HG03342 (cell line): ENCODE measurements around the gene UBE2A.

Experiments used
- ATAC-seq: cut with Tn5 transposase; IDR thresholded peaks from one replicate; pipeline ENCODE4 v1.9.1; 2021; ENCODE audit warnings: mild to moderate bottlenecking, moderate library complexity; ENCODE audit not compliant: unreplicated experiment

Gene UBE2A

GRCh38 chrX:119574394-119575266 lies at the start of gene UBE2A:
TSS of gene UBE2A (plus strand) at chrX:119574563. CDS start at chrX:119574712, 149 bp downstream.
- peak; percentile 73 for ATAC-seq

DNA sequence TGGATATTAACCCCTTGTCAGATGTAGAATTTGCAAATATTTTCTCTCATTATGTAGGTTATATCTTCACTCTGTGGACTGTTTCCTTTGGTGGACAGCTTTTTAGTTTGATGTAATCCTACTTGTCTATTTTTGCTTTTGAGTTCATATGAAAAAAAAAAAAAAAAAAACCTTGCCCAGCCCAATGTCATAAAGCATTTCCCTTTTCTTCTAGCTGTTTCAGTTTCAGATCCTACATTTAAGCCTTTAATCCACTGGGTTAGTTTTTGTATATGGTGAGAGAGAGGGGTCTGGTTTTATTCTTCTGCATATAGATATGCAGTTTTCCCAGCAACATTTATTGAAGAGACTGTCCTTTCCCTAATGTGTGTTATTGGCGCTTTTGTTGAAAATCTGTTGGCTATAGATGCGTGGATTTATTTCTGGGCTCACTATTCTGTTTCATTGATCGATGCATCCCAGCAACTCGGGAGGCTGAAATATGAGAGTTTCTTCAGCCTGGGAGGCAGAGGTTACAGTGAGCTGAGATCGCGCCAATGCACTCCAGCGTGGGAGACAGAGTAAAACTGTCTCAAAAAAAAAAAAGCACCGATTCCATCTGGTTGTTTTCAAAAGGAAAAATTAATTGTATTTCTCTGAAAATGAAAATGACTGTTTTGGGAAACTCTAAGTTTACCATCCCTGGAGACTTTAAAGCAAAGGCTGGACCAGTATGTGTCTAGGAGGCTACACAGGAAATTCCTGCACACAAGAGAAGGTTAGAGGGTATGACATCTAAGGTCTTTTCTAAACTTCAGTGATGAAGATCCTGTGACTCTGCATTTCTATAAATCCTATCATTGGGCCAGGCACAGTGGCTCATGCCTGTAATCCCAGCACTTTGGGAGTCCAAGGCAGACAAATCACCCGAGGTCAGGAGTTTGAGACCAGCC lies 44.8 kb upstream of the UBE2A start:
- no peak for ATAC-seq

DNA sequence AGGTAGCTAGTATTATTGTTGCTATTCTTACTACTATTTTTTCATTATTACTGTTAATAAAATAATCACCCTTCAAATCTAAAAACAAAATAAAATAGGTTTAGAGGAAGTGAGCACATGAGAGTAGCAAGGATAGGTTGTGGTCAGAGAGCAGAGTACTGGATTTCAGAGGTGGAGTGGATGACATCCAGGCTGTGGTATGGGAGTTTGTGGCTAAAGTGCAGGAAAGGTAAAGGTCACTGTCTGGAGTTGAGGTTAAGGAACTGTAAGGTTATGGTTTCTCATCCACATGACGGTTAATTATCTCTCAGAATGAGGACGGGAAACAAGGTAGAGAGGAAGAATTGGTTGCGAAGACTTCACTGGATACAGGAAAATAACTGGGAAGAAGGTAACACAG lies 36.9 kb upstream of the UBE2A start:
- no peak for ATAC-seq

GRCh38 chrX:119539872-119540271 lies 34.5 kb upstream of the UBE2A start:
- ATAC-seq: no peak

DNA sequence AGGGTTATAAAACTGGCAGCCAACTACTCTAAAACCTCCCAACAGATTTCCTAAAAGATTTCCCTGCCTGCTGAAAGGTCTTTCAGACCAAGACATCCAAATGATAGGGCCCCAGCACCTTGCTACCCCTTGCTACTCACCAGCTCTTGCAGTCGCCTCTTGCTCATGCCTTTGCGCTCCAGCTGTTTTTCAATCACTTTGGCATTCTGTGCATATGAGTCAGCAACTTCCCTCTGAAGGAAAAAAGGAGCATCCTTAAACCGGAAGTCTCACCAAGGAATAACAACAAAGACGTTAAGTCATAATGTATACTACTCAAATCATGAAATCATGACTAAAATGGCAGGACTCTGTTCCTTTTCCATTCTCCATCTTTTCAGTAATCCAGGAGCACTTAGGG lies 33.2 kb upstream of the UBE2A start:
- ATAC-seq: no peak

DNA sequence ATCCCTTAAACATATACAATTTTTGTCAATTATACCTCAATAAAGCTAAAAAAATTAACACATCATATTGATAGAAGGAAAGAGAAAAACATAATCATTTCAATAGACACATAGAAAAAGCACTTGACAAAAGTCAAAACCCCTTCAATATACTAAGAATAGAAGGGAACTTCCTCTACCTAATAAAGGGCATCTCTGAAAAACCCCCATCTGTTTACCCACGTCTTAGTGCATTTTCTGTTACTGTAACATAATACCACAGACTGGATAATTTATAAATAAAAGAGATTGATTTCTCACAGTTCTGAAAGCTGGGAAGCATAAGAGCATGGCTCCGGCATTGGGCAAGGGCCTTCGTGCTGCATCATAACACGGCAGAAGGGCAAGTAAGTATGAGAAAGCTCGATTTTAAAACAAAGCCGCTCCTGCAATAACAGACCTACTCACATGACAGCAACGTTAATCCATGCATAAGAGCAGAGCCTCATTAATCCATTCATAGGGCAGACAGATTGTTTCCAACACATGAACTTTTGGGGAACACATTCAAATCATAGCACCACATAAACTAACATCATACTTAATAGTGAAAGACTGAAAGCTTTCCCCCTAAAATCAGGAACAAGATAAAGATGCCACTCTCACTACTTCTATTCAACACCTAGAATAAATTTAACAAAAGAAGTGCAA lies 24.9 kb upstream of the UBE2A start:
- no peak for ATAC-seq

DNA sequence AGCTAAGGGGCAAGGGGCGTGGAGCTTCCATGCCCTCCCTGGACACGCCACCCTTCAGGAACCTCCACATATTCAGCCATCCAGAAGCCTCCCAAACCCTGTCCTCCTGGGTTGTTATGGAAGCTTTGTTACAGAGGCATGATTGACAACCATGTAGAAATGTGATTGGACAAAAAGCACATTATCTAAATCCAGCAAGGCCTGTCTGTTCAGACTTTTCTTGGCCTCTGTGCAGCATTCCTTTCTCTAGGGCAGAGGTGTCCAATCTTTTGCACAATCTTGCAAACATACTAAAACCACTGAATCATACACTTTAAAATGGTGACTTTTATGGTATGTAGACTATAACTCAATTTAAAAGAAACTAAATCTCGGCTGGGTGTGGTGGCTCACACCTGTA lies 21.9 kb upstream of the UBE2A start:
- ATAC-seq: no peak

GRCh38 chrX:119565107-119565663 lies 9.2 kb upstream of the UBE2A start, which contains the start of gene STEEP1:
TSS of gene STEEP1 (minus strand) at chrX:119565409. CDS start at chrX:119565355, 54 bp downstream.
- peak; percentile 90 for ATAC-seq

GRCh38 chrX:119570351-119570835 lies 4.0 kb upstream of the UBE2A start:
- ATAC-seq: no peak

DNA sequence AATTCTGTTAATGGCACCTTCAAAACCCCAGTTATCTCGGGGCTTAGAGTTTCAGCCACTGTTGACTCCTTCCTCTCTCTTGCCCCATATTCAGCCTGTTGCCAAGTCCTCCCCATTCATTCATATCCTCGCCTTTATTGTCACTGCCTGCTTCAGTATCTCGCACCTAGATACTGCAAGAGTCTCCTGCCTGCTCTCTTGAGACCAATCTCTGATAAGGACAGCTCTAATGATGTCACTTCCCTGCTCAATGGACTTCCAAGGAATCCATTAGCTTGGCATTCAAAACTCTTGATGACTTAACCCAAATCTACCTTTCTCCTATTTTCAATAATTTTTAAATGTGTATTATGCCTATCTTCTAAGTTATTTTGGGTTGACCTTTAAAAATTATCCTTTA lies 1.1 kb upstream of the UBE2A start:
- ATAC-seq: no peak

GRCh38 chrX:119573840-119574393 lies 446 bp upstream of the UBE2A start:
- no peak for ATAC-seq

GRCh38 chrX:119579414-119579813 lies 5.1 kb downstream of the UBE2A start:
- no peak for ATAC-seq

DNA sequence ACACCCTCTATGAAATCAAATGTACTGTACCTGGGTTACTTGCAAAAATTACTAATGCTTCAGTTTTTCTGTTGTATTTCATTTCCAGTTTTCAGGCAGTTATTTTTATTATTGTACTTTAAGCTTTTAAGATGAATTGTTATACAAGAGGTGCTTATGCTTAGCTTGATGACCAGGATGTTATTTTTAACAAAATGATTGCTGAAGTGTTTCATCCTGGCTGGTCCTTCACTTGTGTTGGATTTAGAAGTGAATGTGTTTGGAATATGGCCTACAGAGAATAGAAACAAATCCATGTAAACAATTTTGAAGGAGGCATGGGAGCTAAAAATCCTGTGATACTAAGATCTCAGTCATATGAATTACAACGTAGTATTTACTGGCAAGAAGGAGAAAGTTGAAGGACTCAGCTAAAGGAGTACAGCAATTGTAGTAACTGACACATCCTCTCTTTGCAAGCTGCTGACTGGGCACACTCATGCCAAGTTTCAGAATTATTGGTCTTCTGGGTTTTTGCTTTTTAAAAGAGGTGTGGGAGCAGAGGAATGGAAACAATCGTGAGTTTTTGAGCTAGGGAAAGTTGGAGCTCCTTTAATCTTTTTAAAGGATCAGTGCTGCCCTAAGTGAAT lies 9.2 kb downstream of the UBE2A start:
- ATAC-seq: no peak

DNA sequence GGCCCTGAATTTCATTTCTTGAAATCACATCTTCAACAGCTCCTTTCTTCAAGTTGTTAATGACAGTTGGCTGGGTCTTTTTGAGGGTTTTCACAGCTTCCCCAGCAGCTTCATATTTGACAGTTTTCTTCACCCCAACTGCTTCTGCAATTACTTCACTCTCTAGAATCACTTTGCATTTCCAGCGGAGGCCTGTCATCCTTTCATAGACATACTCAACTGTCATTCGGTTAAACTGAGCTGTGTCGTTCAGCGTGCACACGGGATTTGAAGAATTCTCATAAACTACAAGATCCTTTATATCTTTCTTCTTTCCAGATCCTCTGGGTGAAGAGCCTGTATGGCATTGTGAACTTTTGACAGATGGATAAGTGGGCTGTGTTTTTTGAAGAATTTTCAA lies 15.4 kb downstream of the UBE2A start:
- ATAC-seq: no peak

GRCh38 chrX:119602701-119603255 lies 28.4 kb downstream of the UBE2A start:
- ATAC-seq: no peak

GRCh38 chrX:119604766-119605463 lies 30.6 kb downstream of the UBE2A start:
- ATAC-seq: no peak

DNA sequence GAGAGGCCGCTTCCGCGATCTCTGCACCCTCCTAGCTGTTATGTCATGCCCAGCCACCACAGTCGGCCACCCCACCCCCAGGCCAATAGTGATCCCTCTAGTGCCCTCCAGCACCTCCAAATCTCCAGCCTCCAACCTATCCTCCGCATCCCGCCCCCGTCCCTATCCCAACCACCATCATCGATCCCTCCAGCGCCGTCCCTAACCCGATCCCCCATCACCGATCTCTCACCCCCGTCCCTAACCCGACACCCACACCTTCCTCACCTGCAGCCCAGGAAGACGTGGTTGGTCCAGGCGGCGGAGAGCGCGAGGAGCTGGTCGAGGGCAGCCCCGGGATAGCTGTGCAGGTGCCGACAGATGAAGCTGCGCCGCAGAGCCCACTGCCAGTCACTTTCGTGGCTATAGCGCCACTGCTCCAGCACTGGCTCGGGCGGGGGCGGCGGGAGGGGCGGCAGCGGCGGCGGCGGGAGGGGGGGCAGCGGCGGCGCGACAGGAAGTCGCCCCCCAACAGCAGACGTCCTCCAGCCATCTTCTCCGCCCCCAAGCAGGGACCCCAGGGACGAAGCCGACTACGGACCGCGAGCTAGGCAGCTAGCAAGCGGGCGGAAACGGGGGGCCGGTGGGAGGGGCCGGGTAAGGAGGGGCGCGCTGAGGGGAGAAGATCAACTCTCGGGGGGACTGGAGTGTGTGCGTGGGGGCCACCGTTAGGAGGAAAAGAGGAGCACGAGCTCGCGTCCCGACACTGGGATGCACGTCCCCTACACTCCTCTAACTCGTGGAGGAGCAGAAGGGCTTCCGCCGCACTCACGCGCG lies 31.3 kb downstream of the UBE2A start:
- peak; percentile 28 for ATAC-seq
